GM23248 (cell line): ENCODE measurements around the gene LPP.

ENCODE experiments used
- EZH2 ChIP-seq: fragments of 200-600 bp; sonication (generic); IDR thresholded peaks from 2 replicates; pipeline ENCODE4 v1.6.1; 2018; ENCODE audit warnings: antibody characterized with exemption, mild to moderate bottlenecking; ENCODE audit not compliant: insufficient read depth, poor library complexity, severe bottlenecking
- EZH2phosphoT487 ChIP-seq: fragments of 200-600 bp; sonication (generic); IDR thresholded peaks from 2 replicates; pipeline ENCODE4 v1.6.1; 2018; ENCODE audit warnings: antibody characterized with exemption, moderate library complexity, mild to moderate bottlenecking, low read depth; ENCODE audit not compliant: insufficient read depth

DNA sequence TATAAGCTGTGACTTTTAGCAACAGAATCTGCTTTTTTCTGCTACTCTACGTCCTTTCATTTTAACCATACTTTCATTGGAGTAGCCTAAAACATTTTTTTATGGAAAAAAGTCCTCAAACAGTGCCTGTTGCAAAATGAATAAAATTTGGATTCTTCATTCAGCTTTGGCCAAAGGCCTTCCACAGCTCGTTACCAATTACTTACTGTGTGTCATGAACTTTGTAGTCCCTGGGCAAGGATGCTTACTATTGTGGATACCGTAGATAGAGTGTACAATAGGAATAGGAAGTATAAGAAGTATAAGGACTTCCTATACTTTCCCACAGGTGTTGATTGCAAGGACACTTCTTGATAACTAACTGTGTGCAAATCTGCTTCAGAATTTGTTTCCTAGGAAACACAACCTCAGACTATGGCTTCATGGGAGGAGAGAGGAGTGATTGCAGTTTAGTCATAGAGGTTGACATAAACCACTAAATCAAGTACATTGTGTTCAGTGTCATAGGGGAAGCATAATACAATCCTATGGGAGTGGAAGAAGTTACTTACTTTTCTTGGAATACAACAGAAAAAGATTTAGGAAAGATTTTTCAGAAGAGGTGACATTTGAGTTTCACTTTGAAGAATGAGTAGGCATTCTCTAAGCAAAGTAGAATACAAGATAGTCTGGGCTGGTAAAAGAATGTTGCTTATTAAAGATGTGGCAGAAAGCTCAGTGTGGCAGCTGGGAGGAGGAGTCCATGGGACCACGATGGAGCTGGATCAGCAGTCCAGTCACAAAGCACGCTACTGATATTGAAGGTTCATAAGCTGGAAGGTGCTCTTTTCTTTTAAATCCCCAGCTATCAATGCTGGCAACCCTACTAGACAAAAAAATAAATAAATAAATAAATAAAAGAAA is 708.1 kb downstream of the LPP start:
- TF ChIP-seq EZH2phosphoT487 (no peak), EZH2 (no peak)
